ENCODE results near the gene KCNMA1.

- TF ChIP-seq CTCF (IDR thresholded peaks at IDR 0.05; ENCODE audit: low read depth, low read length) (no peak), MYC (IDR thresholded peaks at IDR 0.05; ENCODE audit: low read depth, low read length) (no peak)
Measured at GRCh38 chr10:77542710-77543259, 94.8 kb downstream of the KCNMA1 start.

Measured in NB4 (cell line).